ENCODE results near the gene CLPTM1L. TPM values are rescaled to one million over a fixed set of nuclear protein-coding genes. Genes with fewer than 3 reads are reported as not detected.

The CLPTM1L gene
- total and polyA plus RNA-seq, 9 of the 15 experiments (the other 6 are each of a cell fraction or from before 2014, with no cell fraction given): 3.5 to 217 (median 177) TPM

GRCh38 chr5:1386274-1386717, 41.4 kb upstream of the CLPTM1L start (continued):
- peak; percentile 77 for TF ChIP-seq REST (IDR thresholded peaks at IDR 0.05; ENCODE audit: borderline replicate concordance)
- TF ChIP-seq REST (CRISPR knock-in tag; IDR thresholded peaks at IDR 0.05; ENCODE audit: low read depth): no peak
- TF ChIP-seq CBX8 (IDR thresholded peaks at IDR 0.05; ENCODE audit: borderline replicate concordance, extremely low read depth, low read depth, low read length, poor library complexity, severe bottlenecking): no peak
- no peak for TF ChIP-seq RBM22 (IDR thresholded peaks at IDR 0.05; ENCODE audit: low read depth, low read length, poor library complexity, severe bottlenecking)

All from K562 (cell line).